ENCODE results near the gene PRPF38A.
A peak's percentile ranks its signal among the peaks of the same experiment; 100 is the strongest.
"Not testable (repeated sequence)": the region's sequence is repeated elsewhere in the genome, so short reads cannot be mapped to it uniquely, and the experiment has no call there.

The PRPF38A gene, protein sequence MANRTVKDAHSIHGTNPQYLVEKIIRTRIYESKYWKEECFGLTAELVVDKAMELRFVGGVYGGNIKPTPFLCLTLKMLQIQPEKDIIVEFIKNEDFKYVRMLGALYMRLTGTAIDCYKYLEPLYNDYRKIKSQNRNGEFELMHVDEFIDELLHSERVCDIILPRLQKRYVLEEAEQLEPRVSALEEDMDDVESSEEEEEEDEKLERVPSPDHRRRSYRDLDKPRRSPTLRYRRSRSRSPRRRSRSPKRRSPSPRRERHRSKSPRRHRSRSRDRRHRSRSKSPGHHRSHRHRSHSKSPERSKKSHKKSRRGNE

DNA sequence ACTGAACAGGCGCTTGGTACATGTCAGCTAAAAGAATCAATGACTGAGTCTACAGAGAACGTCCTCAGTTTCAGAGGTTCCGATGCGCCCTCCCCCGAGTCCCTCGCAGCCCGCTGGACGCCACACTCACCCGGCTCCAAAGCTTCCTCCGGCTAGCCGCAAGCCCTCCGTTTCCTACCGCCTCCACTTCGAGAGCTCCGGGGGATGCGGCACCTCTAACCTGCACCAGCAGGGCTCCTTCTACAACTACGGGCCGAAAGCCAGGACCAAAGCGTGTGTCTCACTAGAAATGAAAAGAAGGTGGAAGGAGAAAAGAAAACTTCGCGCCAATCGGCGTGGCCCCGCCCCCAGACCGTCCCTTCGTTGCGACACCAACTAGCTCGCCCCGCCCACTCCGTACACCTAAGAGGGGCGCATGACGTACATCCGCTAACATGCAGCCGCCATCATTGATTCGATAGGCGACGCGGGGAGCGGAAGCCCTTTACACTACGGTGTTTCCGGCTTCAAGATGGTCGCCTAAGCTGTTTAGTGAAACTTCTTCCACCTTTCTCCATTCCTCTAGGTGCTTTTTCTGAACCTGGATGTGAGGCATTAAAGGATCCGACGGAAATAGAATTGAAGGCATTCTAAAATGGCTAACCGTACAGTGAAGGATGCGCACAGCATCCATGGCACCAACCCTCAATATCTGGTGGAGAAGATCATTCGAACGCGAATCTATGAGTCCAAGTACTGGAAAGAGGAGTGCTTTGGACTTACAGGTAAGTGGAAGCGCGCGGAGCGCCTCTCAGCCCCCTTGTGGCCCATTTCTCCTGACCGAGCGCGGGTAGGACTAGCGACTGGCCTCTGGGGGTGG, at the start of gene PRPF38A, which contains the start of gene ORC1:
TSS of gene PRPF38A (plus strand) at position 487 of the 859 bp plus-strand sequence. CDS start at position 635, 148 bp downstream.
TSS of gene ORC1 (minus strand) at position 308 of the 859 bp plus-strand sequence. CDS start 2,200 bp downstream, outside the sequence.
- DNase-seq: peak; percentile 100

DNA sequence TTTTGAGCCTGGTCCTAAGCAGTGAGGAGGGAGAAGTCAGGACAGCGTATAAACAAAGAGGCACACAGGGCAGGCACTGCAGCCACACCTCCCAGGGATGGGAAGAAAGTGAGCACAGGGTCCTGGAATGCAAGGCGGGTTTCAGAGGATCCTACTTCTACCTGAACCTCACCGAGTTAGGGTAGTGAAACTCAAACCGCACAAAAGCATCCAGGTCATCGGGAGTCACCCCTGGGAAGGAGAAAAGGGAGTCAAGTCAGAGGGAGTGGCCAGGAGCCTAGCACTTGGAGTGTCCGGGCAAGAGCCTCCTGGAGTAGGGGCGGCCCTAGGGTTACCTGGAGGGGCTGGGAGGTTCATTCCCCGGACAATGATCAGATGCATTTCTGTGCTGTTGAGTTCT, 49.0 kb upstream of the PRPF38A start:
- no peak for DNase-seq

DNA sequence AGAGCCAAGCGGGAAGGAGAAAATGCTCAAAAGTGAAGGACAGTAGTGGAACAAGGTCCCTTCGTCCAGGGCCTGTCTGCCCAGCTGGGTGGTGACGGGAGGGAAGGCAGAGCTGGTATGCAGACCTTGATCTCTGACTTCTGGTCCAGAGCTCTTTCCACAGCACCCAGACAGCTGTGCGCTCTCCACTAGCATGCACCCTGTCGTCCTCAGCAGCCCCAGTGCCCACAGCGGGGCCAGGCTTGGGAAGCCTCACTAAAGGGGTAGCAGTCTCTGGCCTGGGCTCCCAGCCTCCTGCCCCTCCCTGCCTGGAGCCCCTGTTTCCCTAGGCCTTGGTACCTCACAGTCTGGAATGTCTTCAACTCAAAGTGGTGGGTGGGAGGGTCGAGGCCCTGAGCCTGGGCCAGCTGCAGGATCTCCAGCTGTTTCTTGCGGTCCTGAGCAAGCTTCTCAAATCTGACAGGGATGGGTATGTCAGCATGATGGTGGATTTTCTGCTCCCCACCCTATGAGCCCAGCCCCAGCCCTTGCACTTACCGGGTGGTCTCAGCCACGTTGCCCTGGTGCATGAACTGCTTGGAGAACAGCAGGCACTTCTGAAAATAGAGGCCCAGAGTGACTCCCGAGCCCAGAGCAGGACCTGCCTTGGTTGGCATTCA, 48.4 kb upstream of the PRPF38A start:
- no peak for DNase-seq

DNA sequence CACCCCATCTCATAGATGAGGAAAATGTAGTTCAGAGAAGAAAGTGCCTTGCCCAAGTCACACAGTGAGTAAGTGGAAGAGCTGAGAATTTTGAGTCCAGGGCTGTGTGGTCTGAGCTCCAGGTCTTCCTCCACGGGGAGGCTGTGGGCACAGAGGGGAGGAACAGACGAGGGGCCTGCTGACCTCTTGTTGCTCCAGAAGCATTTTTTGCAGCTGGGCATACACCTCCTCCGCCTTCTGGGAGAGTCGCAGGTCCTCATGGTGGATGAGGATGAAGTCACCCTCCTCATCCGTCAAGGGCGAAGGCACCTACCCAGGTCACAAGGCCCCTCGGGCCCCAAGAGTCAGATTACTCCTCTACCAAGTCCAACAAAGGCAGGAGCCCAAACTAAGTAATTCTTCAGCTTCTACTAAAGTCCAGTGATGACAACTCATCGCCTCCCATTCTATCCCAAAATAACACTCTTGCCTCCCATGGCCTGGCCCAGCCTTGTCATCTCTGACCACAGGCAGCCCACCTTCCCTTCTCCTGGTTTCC, 47.5 kb upstream of the PRPF38A start:
- DNase-seq: no peak

DNA sequence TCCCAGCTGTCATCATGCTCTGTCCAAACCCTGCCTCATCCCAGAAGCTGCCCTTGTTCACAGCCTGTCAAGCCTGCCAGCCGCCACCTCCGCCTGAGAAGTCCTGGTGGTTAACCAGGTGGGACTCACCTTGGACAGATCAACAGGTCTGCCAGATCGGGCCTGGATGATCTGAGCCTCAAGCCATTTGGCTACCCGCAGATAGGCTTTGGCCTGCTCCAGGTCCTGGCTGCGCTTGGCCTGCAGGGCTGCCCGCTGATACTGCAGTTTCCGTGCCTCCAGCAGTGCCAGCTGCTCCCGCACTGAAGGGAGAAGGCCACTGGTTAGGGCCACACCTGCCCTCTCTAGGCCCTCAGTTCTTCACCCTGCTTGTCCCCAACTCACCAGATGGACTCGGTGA, 47.0 kb upstream of the PRPF38A start:
- no peak for DNase-seq

DNA sequence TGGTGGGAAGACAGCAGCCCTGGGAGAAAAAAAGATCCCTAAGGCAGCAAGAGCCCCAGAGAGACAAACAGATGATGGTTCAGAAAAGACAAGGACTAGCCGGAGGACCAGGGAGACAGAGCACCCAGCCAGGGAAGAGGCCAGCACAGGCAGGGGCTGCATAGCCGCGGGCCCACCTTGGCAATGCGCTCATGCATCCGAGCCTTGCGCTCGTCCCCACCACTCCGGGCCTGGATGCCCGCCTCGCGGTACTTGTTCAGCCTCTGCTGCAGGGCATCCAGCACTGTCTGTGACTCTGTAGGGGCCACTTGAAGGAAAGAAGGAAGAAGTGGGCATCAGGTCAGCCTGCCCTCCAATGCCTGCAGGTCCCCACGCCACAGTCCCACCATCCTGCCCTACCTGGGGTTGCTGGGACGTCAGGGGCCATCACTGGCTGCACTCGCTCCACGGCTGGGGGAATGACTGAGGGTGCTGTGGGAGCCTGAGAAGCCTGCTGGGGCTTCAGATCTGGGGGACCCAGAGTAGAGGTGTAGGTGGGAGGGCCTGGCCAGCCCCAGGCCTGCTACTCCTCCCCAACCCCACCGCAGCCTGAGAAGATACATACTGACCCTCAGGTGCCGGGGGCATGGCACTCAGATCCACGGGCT, 45.4 kb upstream of the PRPF38A start:
- DNase-seq: no peak

DNA sequence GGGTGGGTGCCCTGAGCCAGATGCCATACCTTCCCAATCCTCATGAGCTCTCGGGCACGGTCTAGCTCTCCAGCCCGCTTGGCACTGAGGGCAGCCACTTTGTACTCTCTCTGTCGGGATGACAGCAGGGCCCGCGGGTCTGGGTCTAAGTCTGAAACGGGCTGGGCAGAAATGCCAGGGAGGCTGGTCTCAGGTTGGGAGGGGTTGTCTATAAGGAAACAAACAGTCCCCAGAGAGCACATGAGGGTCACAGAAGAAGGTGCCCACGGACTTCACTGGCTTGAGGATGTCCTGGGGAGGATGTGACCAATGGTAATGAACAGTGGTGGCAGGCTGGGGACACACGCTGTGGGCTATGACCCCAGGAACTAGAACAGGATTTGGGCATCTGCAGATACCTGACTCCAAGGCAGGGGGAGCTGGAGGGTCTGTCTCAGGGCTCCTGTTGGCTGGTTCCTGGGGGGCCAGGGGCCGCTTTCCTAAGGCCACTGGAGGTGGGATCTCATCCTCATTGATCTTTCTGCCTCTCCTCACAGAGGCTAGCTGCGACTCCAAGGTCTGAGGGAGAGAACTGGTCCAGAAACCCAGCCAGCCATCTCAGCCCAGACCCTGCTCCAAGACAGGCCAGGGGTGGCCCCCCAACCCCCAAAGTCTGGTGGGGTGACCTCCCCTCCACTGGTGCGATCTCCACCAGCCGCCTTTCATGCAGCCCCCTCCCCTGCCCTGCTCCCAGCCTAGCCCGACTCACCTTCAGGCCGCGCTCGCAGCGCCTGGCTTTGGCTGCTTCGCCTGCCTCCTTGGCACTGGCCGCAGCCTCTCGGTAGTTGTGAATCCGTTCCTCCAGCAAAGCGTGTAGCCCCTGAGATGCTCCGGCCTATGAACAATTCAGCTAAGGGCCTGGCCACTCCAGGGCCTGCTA, 44.5 kb upstream of the PRPF38A start:
- DNase-seq: no peak

DNA sequence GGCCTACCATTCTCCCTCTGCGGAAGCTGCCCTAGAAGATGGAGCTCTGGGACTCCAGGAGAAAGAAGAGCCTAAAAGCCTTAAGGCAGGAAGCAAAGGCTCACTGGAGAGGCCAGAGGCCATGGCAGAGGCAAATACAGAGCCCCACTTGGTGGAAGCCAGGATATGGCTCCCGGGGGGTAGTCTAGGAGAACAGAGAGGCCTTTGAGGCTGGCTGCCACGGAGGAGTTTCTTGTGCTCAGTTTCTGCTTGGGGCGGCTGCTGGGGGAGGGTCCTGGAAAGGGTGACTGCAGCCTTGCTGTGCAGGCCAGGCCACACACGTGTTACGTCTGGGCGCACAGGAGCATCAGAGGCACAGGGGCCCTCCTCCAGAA, 43.8 kb upstream of the PRPF38A start:
- no peak for DNase-seq

DNA sequence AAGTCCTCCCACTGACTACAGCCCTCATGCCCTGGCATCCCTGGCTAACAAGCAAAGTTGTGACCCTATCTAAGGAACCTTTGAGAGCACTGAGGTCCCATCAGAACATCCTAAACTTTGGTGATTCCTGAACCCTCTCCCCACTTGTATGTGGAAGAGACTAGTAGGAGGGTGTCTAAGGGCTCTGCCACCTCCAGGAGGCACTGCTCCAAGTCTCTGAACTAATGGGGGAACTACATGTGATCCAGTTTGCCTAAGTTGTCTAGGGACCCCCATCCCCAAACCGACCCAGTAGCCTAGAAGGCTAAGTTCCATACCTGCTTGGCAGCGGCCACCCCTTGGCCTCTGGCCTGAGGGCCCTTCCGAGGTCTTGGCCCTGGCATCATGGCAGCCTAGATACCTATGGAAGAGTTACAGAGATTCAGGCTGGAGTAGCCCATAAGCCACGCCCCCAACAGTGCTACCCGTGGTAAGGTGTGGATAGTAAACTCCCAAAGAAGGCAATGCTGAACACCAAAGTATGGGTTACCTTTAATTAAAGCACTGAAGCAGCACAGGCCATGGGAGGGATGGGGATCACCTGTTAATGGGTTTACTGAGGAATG, 40.1 kb upstream of the PRPF38A start:
- peak; percentile 39 for DNase-seq

DNA sequence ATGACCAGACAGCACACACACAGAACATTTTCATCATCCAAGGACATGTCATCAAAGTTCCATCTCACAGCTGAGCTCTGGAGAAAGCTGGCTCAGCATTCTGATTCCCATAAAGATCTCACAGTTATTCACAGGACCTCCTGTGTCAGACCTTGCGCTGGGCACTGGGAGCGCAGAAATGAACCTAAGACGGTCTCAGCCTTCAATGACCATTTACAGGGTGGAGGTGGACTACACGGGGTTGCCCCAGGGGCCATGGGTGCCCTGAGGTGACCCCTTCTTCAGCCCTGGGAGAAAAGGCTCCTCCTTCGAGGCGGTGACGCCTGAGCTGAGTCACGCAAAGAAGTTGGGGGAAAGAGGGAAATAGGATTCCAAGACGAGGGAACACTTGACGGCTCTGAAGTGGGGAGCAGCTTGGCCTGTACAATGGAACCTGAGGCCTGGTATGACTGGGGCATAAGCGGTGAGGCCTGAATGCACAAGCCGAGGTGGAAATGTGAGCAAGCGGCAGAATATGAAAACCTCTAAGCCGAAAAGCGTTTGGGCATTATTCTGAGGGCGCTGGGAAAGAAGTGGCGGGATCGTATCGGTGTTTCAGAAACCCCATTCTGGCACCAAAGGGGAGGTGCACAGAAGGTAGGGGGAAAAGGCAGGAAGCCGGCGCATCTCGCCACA, 39.2 kb upstream of the PRPF38A start:
- peak; percentile 75 for DNase-seq

DNA sequence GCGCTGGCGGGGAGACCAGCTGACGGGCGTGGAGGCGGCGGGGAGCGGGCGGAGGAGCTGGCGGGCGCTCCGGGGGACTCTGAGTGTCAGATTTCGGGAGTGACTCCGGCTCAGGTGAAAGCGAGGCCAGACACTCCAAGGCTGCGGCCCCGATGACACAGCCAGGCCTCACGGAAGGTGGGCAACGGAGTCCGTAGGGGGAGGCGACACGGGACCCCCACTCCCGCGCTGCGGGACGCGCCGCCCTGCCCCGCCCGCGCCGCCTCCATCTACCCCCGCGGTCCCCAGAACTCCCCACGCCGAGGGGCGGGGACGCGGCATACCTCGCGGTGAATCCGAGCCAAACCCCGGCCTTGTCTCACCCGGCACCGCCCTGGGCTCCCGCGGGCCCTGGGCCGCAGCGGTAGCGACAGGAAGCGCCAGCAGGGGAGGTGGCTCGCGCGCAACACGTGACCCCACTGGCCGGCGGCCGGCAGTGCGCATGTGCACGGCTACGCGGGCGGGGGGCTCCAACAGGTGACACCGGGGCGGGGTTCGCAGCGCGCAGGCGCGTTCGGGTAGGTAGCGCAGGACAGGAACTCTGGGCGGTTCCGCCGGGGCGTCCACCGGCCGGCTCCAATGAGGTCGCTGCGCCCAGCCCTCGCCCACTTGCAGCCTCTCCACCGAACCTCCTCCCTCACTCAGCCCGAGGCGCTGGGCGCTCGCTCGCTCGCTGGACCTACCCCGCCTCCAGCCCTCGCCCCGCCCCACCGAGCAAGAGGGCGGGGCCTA, 38.5 kb upstream of the PRPF38A start, which contains the start of gene CC2D1B:
TSS of gene CC2D1B (minus strand) at position 460 of the 771 bp plus-strand sequence. CDS start 1,585 bp downstream, outside the sequence.
- peak; percentile 100 for DNase-seq

DNA sequence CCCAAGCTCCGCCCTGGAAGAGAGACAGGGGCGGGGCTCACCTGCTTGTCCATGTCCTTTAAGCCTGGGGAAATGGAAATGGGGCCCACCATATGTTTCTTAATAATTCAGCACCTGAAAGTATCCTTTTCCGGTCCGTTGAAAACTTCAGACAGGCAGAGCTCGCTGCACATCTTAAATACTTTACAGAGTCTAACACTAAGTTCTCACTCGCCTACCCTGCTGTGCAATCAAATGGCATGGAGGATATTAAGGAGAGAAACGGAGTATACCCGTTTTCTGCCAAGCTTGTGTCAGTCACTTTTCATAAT, 37.9 kb upstream of the PRPF38A start:
- DNase-seq: no peak

DNA sequence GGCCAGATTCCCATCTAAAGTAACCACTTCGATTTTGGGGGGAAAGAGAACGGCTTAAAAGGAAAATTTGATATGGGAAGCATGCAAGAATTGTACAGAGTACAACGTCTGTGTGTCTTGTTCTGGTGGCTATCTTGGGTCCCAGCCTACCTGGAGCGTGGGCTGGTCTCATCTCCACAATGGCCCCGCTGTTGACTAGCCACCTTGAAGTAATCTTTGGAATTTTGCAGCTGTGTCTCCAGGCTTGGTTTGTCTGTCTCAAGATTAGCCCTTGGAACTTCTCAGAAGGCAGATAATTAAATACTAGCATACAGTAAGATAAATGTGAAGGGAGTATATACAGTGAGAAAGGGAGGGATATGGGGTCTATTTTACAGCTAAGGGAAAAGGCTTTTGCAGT, 37.1 kb upstream of the PRPF38A start:
- peak; percentile 59 for DNase-seq

DNA sequence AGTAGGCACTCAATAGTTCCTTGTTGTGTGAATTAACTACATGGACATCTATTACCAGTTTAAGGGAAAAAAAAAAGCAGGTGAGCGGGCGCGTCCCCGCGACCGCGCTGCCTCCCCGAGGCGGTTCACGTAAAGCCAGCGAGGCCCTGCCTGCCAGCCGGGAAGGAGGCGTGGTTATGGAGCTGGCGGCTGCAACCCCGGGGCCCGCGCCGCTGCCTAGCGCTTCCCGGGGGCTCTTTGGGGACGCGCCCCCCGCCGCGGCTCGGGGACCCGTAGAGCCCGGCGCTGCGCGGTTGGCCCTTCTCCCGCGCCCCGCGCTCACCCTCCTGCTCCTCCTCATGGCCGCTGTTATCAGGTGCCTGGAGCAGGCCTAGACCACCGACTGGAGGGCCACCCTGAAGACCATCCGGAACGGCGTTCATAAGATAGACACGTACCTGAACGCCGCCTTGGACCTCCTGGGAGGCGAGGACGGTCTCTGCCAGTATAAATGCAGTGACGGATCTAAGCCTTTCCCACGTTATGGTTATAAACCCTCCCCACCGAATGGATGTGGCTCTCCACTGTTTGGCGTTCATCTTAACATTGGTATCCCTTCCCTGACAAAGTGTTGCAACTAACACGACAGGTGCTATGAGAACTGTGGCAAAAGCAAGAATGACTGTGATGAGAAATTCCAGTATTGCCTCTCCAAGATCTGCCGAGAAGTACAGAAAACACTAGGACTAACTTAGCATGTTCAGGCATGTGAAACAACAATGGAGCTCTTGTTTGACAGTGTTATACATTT, 35.8 kb upstream of the PRPF38A start:
- DNase-seq: peak; percentile 96

DNA sequence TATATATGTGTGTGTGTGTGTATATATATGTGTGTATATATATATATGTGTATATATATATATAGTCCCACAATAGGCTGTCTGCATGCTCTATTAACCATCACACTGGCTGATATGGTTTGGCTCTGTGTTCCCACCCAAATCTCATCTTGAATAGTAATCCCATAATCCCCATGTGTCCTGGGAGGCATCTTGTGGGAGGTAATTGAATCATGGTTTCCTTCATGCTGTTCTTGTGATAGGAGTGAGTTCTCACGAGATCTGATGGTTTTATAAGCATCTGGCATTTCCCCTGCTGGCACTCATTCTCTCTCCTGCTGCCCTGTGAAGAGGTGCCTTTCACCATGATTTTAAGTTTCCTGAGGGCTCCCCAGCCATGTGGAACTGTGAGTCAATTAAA, 34.6 kb upstream of the PRPF38A start:
- DNase-seq: not testable (repeated sequence)

DNA sequence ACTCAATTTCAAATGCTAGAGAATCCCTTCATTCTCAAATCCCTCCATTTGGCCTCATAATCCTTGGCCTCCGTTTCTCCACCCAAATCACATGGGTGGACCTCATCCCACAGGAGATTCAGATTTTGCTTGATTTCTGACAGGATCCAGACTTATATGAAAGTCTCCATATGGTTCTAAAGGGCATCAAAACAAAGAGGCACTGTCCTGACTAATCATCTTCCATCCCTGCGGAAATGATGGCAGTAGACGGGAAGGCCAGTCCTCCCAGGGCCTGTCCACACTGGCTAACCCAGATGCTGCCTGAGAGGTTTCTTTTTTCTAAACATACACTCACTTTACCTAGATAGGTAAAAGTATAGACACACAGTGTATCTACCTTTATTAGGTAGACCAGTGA, 19.0 kb upstream of the PRPF38A start:
- no peak for DNase-seq

DNA sequence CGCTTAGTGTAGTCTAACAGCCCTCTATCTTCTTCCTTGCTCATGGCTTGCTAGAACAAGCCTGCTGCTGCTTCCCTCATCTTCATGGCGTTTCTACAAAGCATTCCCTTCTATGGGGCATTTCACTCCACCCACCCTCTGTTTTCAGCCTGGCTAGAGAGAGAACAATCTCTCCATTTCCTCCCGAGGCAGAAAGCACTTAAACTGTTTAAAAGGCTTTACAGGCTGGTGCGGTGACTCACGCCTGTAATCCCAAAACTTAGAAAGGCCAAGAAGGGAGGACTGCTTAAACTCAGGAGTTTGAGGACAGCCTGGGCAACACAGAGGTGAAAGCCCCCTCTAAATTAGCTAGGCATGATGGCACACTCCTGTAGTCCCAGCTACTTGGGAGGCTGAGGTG, 17.9 kb upstream of the PRPF38A start:
- DNase-seq: no peak

DNA sequence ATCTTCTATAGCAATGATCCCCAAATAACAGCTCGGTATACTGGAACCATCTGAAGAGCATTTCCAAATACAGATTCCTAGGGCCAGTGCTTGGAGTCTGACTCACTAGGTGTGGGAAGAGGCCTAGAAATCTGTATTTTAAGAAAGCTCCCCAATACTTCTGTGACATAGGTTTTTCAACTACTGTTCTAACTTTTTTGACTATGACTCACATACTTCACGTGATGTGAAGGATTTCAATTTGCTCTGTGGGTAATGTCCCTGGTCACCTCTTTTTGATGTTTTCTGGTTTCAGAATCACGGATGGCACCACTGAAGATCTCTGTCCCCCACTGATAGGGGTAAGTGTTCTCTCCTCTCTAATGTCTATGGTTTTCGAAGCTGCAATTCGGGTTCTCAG, 11.2 kb upstream of the PRPF38A start:
- no peak for DNase-seq

DNA sequence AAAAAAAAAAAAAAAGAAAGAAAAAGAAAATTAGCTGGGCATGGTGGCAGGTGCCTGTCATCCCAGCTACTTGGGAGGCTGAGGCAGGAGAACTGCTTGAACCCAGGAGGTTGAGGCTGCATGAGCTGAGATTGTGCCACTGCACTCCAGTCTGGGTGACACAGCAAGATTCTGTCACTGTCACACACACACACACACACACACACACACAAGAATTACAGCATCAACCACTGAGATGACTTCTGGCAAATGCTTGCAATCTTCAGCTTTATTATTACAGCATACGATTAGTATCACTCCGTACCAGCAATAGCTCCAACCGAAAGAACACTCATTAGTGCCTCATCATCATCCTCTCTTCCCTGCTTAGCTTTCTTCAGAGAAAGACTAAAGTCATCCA, 4.8 kb upstream of the PRPF38A start:
- no peak for DNase-seq

Data from DMS53 (cell line).